ENCODE measurements around the gene ATG5.
"Not testable (repeated sequence)": the region's sequence is repeated elsewhere in the genome, so short reads cannot be mapped to it uniquely, and the experiment has no call there.

ATG5 gene

GRCh38 chr6:106264433-106264832, 61.1 kb downstream of the ATG5 start:
- H3K79me2 ChIP-seq (ENCODE audit: control insufficient read depth, insufficient read depth, low read length); H2BK15ac ChIP-seq (replicated peaks; ENCODE audit: low read depth); H3K23ac ChIP-seq (ENCODE audit: low read length); H4K5ac ChIP-seq (ENCODE audit: low read length); H3K36me3 ChIP-seq (ENCODE audit: control insufficient read depth, insufficient read depth, low read length); H3K27me3 ChIP-seq (ENCODE audit: insufficient read depth, low read length, poor library complexity); H3K4me1 ChIP-seq (ENCODE audit: control insufficient read depth, low read depth, low read length); H2AK5ac ChIP-seq (ENCODE audit: low read length); H3K9ac ChIP-seq (ENCODE audit: low read length); H3K79me1 ChIP-seq (ENCODE audit: low read length); H2BK120ac ChIP-seq (ENCODE audit: low read depth, low read length); H3K56ac ChIP-seq (ENCODE audit: low read length); DNase-seq; H3K27ac ChIP-seq (ENCODE audit: low read depth, low read length); H3K4me3 ChIP-seq (ENCODE audit: low read length); H2BK5ac ChIP-seq (ENCODE audit: low read length); H3K18ac ChIP-seq (ENCODE audit: low read length); H3K4me2 ChIP-seq (ENCODE audit: low read length); H3K4ac ChIP-seq (ENCODE audit: low read depth, low read length); H4K8ac ChIP-seq (ENCODE audit: low read depth, low read length): not testable (repeated sequence)
- no CpG with 5 or more reads among the region's 2 CpGs for WGBS (ENCODE audit: extremely low coverage, insufficient coverage, low lambda C conversion rate)

GRCh38 chr6:106259748-106260147, 65.8 kb downstream of the ATG5 start:
- H3K79me1 ChIP-seq (ENCODE audit: low read length); DNase-seq; H2BK15ac ChIP-seq (replicated peaks; ENCODE audit: low read depth); H3K27me3 ChIP-seq (ENCODE audit: insufficient read depth, low read length, poor library complexity); H3K9ac ChIP-seq (ENCODE audit: low read length); H3K4ac ChIP-seq (ENCODE audit: low read depth, low read length); H3K18ac ChIP-seq (ENCODE audit: low read length); H2BK5ac ChIP-seq (ENCODE audit: low read length); H3K36me3 ChIP-seq (ENCODE audit: control insufficient read depth, insufficient read depth, low read length); H2AK5ac ChIP-seq (ENCODE audit: low read length); H3K4me2 ChIP-seq (ENCODE audit: low read length); H3K27ac ChIP-seq (ENCODE audit: low read depth, low read length); H4K5ac ChIP-seq (ENCODE audit: low read length); H3K79me2 ChIP-seq (ENCODE audit: control insufficient read depth, insufficient read depth, low read length); H3K4me3 ChIP-seq (ENCODE audit: low read length); H2BK120ac ChIP-seq (ENCODE audit: low read depth, low read length); H3K4me1 ChIP-seq (ENCODE audit: control insufficient read depth, low read depth, low read length); H3K56ac ChIP-seq (ENCODE audit: low read length); H4K8ac ChIP-seq (ENCODE audit: low read depth, low read length); H3K23ac ChIP-seq (ENCODE audit: low read length): not testable (repeated sequence)
- no CpG with 5 or more reads among the region's 2 CpGs for WGBS (ENCODE audit: extremely low coverage, insufficient coverage, low lambda C conversion rate)

- H3K4ac ChIP-seq (ENCODE audit: low read depth, low read length): no peak overlapping the region
- no peak overlapping the region for H3K23ac ChIP-seq (ENCODE audit: low read length)
- no peak overlapping the region for H3K18ac ChIP-seq (ENCODE audit: low read length)
- H3K27me3 ChIP-seq (ENCODE audit: insufficient read depth, low read length, poor library complexity): no peaks in the 10 kb centered on the region
- no peak overlapping the region for H3K9ac ChIP-seq (ENCODE audit: low read length)
- H2BK15ac ChIP-seq (replicated peaks; ENCODE audit: low read depth): no peak overlapping the region
- no peak for DNase-seq
- H3K36me3 ChIP-seq (ENCODE audit: control insufficient read depth, insufficient read depth, low read length): no peaks in the 10 kb centered on the region
- no peak overlapping the region for H3K27ac ChIP-seq (ENCODE audit: low read depth, low read length)
- H3K4me2 ChIP-seq (ENCODE audit: low read length): no peak overlapping the region
- H3K79me1 ChIP-seq (ENCODE audit: low read length): peaks cover 5% of the 10 kb centered on the region
- H3K79me2 ChIP-seq (ENCODE audit: control insufficient read depth, insufficient read depth, low read length): no peaks in the 10 kb centered on the region
- H4K8ac ChIP-seq (ENCODE audit: low read depth, low read length): no peak overlapping the region
- H3K4me1 ChIP-seq (ENCODE audit: control insufficient read depth, low read depth, low read length): no peaks in the 10 kb centered on the region
- no peak overlapping the region for H2AK5ac ChIP-seq (ENCODE audit: low read length)
- H3K56ac ChIP-seq (ENCODE audit: low read length): no peak overlapping the region
- no peak overlapping the region for H3K4me3 ChIP-seq (ENCODE audit: low read length)
- no peak overlapping the region for H2BK120ac ChIP-seq (ENCODE audit: low read depth, low read length)
- H4K5ac ChIP-seq (ENCODE audit: low read length): no peak overlapping the region
- no peak overlapping the region for H2BK5ac ChIP-seq (ENCODE audit: low read length)
Measured at GRCh38 chr6:106258726-106259125, 66.8 kb downstream of the ATG5 start.

- H3K27me3 ChIP-seq (ENCODE audit: insufficient read depth, low read length, poor library complexity): no peaks in the 10 kb centered on the region
- no peak overlapping the region for H3K4me2 ChIP-seq (ENCODE audit: low read length)
- H2BK5ac ChIP-seq (ENCODE audit: low read length): no peak overlapping the region
- no peak overlapping the region for H2BK15ac ChIP-seq (replicated peaks; ENCODE audit: low read depth)
- H3K4me1 ChIP-seq (ENCODE audit: control insufficient read depth, low read depth, low read length): no peaks in the 10 kb centered on the region
- H2AK5ac ChIP-seq (ENCODE audit: low read length): no peak overlapping the region
- H3K56ac ChIP-seq (ENCODE audit: low read length): no peak overlapping the region
- no peak overlapping the region for H3K27ac ChIP-seq (ENCODE audit: low read depth, low read length)
- H2BK120ac ChIP-seq (ENCODE audit: low read depth, low read length): no peak overlapping the region
- no peak overlapping the region for H4K5ac ChIP-seq (ENCODE audit: low read length)
- H3K9ac ChIP-seq (ENCODE audit: low read length): no peak overlapping the region
- no peak for DNase-seq
- H3K23ac ChIP-seq (ENCODE audit: low read length): no peak overlapping the region
- H4K8ac ChIP-seq (ENCODE audit: low read depth, low read length): no peak overlapping the region
- H3K79me2 ChIP-seq (ENCODE audit: control insufficient read depth, insufficient read depth, low read length): no peaks in the 10 kb centered on the region
- no CpG with 5 or more reads among the region's 2 CpGs for WGBS (ENCODE audit: extremely low coverage, insufficient coverage, low lambda C conversion rate)
- no peak overlapping the region for H3K18ac ChIP-seq (ENCODE audit: low read length)
- H3K36me3 ChIP-seq (ENCODE audit: control insufficient read depth, insufficient read depth, low read length): no peaks in the 10 kb centered on the region
- peaks cover 5% of the 10 kb centered on the region for H3K79me1 ChIP-seq (ENCODE audit: low read length)
- H3K4ac ChIP-seq (ENCODE audit: low read depth, low read length): no peak overlapping the region
- H3K4me3 ChIP-seq (ENCODE audit: low read length): no peak overlapping the region
Measured at GRCh38 chr6:106257195-106257594, 68.4 kb downstream of the ATG5 start.

- no peak overlapping the region for H3K9ac ChIP-seq (ENCODE audit: low read length)
- H3K79me2 ChIP-seq (ENCODE audit: control insufficient read depth, insufficient read depth, low read length): no peaks in the 10 kb centered on the region
- H3K36me3 ChIP-seq (ENCODE audit: control insufficient read depth, insufficient read depth, low read length): no peaks in the 10 kb centered on the region
- no peak for DNase-seq
- H2BK15ac ChIP-seq (replicated peaks; ENCODE audit: low read depth): no peak overlapping the region
- no CpG with 5 or more reads among the region's 4 CpGs for WGBS (ENCODE audit: extremely low coverage, insufficient coverage, low lambda C conversion rate)
- H2BK120ac ChIP-seq (ENCODE audit: low read depth, low read length): no peak overlapping the region
- no peak overlapping the region for H4K8ac ChIP-seq (ENCODE audit: low read depth, low read length)
- no peak overlapping the region for H3K27ac ChIP-seq (ENCODE audit: low read depth, low read length)
- no peaks in the 10 kb centered on the region for H3K27me3 ChIP-seq (ENCODE audit: insufficient read depth, low read length, poor library complexity)
- H4K5ac ChIP-seq (ENCODE audit: low read length): no peak overlapping the region
- peaks cover 4% of the 10 kb centered on the region for H3K79me1 ChIP-seq (ENCODE audit: low read length)
- no peaks in the 10 kb centered on the region for H3K4me1 ChIP-seq (ENCODE audit: control insufficient read depth, low read depth, low read length)
- no peak overlapping the region for H3K18ac ChIP-seq (ENCODE audit: low read length)
- H3K4me2 ChIP-seq (ENCODE audit: low read length): no peak overlapping the region
- H3K4me3 ChIP-seq (ENCODE audit: low read length): no peak overlapping the region
- no peak overlapping the region for H3K23ac ChIP-seq (ENCODE audit: low read length)
- H3K4ac ChIP-seq (ENCODE audit: low read depth, low read length): no peak overlapping the region
- no peak overlapping the region for H3K56ac ChIP-seq (ENCODE audit: low read length)
- H2BK5ac ChIP-seq (ENCODE audit: low read length): no peak overlapping the region
- no peak overlapping the region for H2AK5ac ChIP-seq (ENCODE audit: low read length)
Measured at GRCh38 chr6:106256201-106256968, 69.2 kb downstream of the ATG5 start.

- H3K27me3 ChIP-seq (ENCODE audit: insufficient read depth, low read length, poor library complexity): no peaks in the 10 kb centered on the region
- H3K4me3 ChIP-seq (ENCODE audit: low read length): no peak overlapping the region
- H3K4ac ChIP-seq (ENCODE audit: low read depth, low read length): no peak overlapping the region
- no CpG with 5 or more reads among the region's 3 CpGs for WGBS (ENCODE audit: extremely low coverage, insufficient coverage, low lambda C conversion rate)
- H2BK120ac ChIP-seq (ENCODE audit: low read depth, low read length): no peak overlapping the region
- no peak overlapping the region for H4K5ac ChIP-seq (ENCODE audit: low read length)
- no peaks in the 10 kb centered on the region for H3K4me1 ChIP-seq (ENCODE audit: control insufficient read depth, low read depth, low read length)
- H3K79me2 ChIP-seq (ENCODE audit: control insufficient read depth, insufficient read depth, low read length): no peaks in the 10 kb centered on the region
- no peak overlapping the region for H3K4me2 ChIP-seq (ENCODE audit: low read length)
- H2BK15ac ChIP-seq (replicated peaks; ENCODE audit: low read depth): no peak overlapping the region
- no peak overlapping the region for H3K23ac ChIP-seq (ENCODE audit: low read length)
- no peak overlapping the region for H3K56ac ChIP-seq (ENCODE audit: low read length)
- H3K9ac ChIP-seq (ENCODE audit: low read length): no peak overlapping the region
- H2BK5ac ChIP-seq (ENCODE audit: low read length): no peak overlapping the region
- H3K27ac ChIP-seq (ENCODE audit: low read depth, low read length): no peak overlapping the region
- no peak overlapping the region for H3K18ac ChIP-seq (ENCODE audit: low read length)
- H3K36me3 ChIP-seq (ENCODE audit: control insufficient read depth, insufficient read depth, low read length): no peaks in the 10 kb centered on the region
- no peak overlapping the region for H4K8ac ChIP-seq (ENCODE audit: low read depth, low read length)
- peaks cover 3% of the 10 kb centered on the region for H3K79me1 ChIP-seq (ENCODE audit: low read length)
- no peak for DNase-seq
- H2AK5ac ChIP-seq (ENCODE audit: low read length): no peak overlapping the region
Measured at GRCh38 chr6:106255306-106255705, 70.3 kb downstream of the ATG5 start.
